Measurements from ENCODE around the gene FHOD3.

The FHOD3 gene

GRCh38 chr18:36427369-36427768 is 129.9 kb downstream of the FHOD3 start:
- TF ChIP-seq CREB1 (IDR thresholded peaks at IDR 0.05; ENCODE audit: low read depth) (no peak), FOXM1 (IDR thresholded peaks at IDR 0.05; ENCODE audit: borderline replicate concordance, low read depth) (no peak), USF1 (IDR thresholded peaks at IDR 0.05) (no peak), TAF1 (IDR thresholded peaks at IDR 0.05; ENCODE audit: low read depth) (no peak), NFIC (IDR thresholded peaks at IDR 0.05) (no peak), YY1 (IDR thresholded peaks at IDR 0.05; ENCODE audit: low read depth) (no peak), ZBTB7A (IDR thresholded peaks at IDR 0.05; ENCODE audit: low read depth) (no peak), TEAD4 (IDR thresholded peaks at IDR 0.05) (no peak), EGR1 (IDR thresholded peaks at IDR 0.05) (no peak), TCF12 (IDR thresholded peaks at IDR 0.05; ENCODE audit: low read depth) (no peak), RAD21 (IDR thresholded peaks at IDR 0.05; ENCODE audit: low read depth) (no peak), CEBPB (IDR thresholded peaks at IDR 0.05) (no peak), EP300 (IDR thresholded peaks at IDR 0.05; ENCODE audit: borderline replicate concordance) (no peak)
- TF ChIP-seq, protein P1, sequence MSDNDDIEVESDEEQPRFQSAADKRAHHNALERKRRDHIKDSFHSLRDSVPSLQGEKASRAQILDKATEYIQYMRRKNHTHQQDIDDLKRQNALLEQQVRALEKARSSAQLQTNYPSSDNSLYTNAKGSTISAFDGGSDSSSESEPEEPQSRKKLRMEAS (IDR thresholded peaks at IDR 0.05) = no peak

DNA sequence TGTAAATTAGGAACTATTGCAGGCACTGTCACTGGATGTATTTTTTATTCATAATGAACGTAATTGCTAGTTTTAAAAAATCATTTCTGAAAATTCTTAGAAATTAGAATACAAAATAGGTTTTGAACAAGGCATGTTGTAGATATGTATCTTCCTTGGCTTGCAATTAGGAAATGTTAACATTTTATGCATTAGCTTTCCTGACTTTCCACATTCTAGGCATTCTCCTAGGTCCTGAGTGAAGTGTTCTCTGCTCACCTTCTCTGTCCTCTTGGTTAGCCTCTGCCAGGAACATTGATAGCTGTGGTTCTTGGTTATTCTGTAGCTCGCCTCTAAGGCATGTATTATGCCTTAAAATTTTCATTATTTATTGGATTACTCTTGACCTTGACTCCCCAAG is 130.3 kb downstream of the FHOD3 start:
- TF ChIP-seq ZBTB7A (IDR thresholded peaks at IDR 0.05; ENCODE audit: low read depth) = no peak
- TF ChIP-seq TAF1 (IDR thresholded peaks at IDR 0.05; ENCODE audit: low read depth) = no peak
- no peak for TF ChIP-seq EGR1 (IDR thresholded peaks at IDR 0.05)
- TF ChIP-seq RAD21 (IDR thresholded peaks at IDR 0.05; ENCODE audit: low read depth) = no peak
- TF ChIP-seq TEAD4 (IDR thresholded peaks at IDR 0.05) = no peak
- TF ChIP-seq CEBPB (IDR thresholded peaks at IDR 0.05) = no peak
- TF ChIP-seq YY1 (IDR thresholded peaks at IDR 0.05; ENCODE audit: low read depth) = no peak

DNA sequence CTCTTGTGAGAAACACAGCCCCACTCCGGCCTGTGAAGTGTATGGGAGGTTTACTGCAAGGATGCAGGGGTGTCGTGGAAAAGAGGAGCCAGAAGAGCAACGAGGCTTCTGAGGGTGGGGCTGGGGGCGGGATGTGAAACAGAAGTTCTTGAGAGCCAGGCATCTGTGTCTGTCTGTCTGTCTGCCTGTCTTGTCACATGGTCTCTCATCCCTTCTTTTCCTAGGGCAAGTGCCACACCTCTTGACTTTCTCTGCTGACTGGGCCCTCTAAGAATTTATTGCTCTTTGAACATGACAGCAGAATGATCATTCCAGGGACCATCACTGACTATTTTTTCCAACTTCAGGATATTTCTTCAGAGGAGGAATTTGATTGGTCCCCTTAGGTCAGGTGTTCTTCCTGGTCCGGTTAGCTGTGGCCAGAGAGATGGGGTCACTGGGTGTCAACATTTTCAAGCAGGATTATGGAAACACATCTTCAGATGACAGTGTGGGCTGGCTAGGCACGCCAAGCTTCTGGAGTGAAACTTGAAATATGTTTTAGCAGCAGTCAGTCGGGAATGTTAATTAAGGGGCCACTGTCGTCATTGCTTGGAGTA is 131.0 kb downstream of the FHOD3 start:
- TF ChIP-seq FOXM1 (IDR thresholded peaks at IDR 0.05; ENCODE audit: borderline replicate concordance, low read depth) (no peak), TAF1 (IDR thresholded peaks at IDR 0.05; ENCODE audit: low read depth) (no peak), EGR1 (IDR thresholded peaks at IDR 0.05) (no peak), TCF12 (IDR thresholded peaks at IDR 0.05; ENCODE audit: low read depth) (no peak), REST (IDR thresholded peaks at IDR 0.05; ENCODE audit: low read depth) (no peak), USF1 (IDR thresholded peaks at IDR 0.05) (no peak), NFIC (IDR thresholded peaks at IDR 0.05) (no peak), TEAD4 (IDR thresholded peaks at IDR 0.05) (no peak), CREB1 (IDR thresholded peaks at IDR 0.05; ENCODE audit: low read depth) (no peak), ZBTB7A (IDR thresholded peaks at IDR 0.05; ENCODE audit: low read depth) (no peak), YY1 (IDR thresholded peaks at IDR 0.05; ENCODE audit: low read depth) (no peak), RAD21 (IDR thresholded peaks at IDR 0.05; ENCODE audit: low read depth) (no peak), EP300 (IDR thresholded peaks at IDR 0.05; ENCODE audit: borderline replicate concordance) (no peak), CEBPB (IDR thresholded peaks at IDR 0.05) (no peak)

GRCh38 chr18:36432880-36433555 is 135.5 kb downstream of the FHOD3 start:
- TF ChIP-seq TAF1 (IDR thresholded peaks at IDR 0.05; ENCODE audit: low read depth) (no peak), YY1 (IDR thresholded peaks at IDR 0.05; ENCODE audit: low read depth) (no peak), RAD21 (IDR thresholded peaks at IDR 0.05; ENCODE audit: low read depth) (no peak), EGR1 (IDR thresholded peaks at IDR 0.05) (no peak), NFIC (IDR thresholded peaks at IDR 0.05) (no peak), REST (IDR thresholded peaks at IDR 0.05; ENCODE audit: low read depth) (no peak), EP300 (IDR thresholded peaks at IDR 0.05; ENCODE audit: borderline replicate concordance) (no peak), TEAD4 (IDR thresholded peaks at IDR 0.05) (no peak), CREB1 (IDR thresholded peaks at IDR 0.05; ENCODE audit: low read depth) (no peak), ZBTB7A (IDR thresholded peaks at IDR 0.05; ENCODE audit: low read depth) (no peak), USF1 (IDR thresholded peaks at IDR 0.05) (no peak), CEBPB (IDR thresholded peaks at IDR 0.05) (no peak), TCF12 (IDR thresholded peaks at IDR 0.05; ENCODE audit: low read depth) (no peak), FOXM1 (IDR thresholded peaks at IDR 0.05; ENCODE audit: borderline replicate concordance, low read depth) (no peak)
- TF ChIP-seq, protein P1 (IDR thresholded peaks at IDR 0.05) = no peak

- no peak for TF ChIP-seq CREB1 (IDR thresholded peaks at IDR 0.05; ENCODE audit: low read depth)
- no peak for TF ChIP-seq TAF1 (IDR thresholded peaks at IDR 0.05; ENCODE audit: low read depth)
- TF ChIP-seq, protein P1 (IDR thresholded peaks at IDR 0.05) = no peak
- no peak for TF ChIP-seq FOXM1 (IDR thresholded peaks at IDR 0.05; ENCODE audit: borderline replicate concordance, low read depth)
- no peak for TF ChIP-seq REST (IDR thresholded peaks at IDR 0.05; ENCODE audit: low read depth)
- no peak for TF ChIP-seq EP300 (IDR thresholded peaks at IDR 0.05; ENCODE audit: borderline replicate concordance)
- no peak for TF ChIP-seq RAD21 (IDR thresholded peaks at IDR 0.05; ENCODE audit: low read depth)
These were observed 138.9 kb downstream of the FHOD3 start for GRCh38 chr18:36436387-36436786.

Data from Ishikawa (cell line).